IMR-90 (cell line): Measurements from ENCODE around the gene PLA2G4A.

Experiments used
- CEBPB ChIP-seq: IDR thresholded peaks from 2 replicates; pipeline ENCODE4 v1.6.1; 2012; ENCODE audit warnings: low read depth, low read length, improper control_type of control experiment
- CTCF ChIP-seq: conservative IDR thresholded peaks from 2 replicates; pipeline ENCODE4 v1.5.1; 2012; ENCODE audit warnings: mild to moderate bottlenecking, low read depth, low read length, improper control_type of control experiment
- MAFK ChIP-seq: IDR thresholded peaks from 2 replicates; pipeline ENCODE4 v1.6.1; 2012; ENCODE audit warnings: low read depth, low read length, improper control_type of control experiment
- POLR2A ChIP-seq: IDR thresholded peaks from 2 replicates; pipeline ENCODE4 v1.6.1; 2012; ENCODE audit warnings: mild to moderate bottlenecking, low read depth, low read length
- RFX5 ChIP-seq: IDR thresholded peaks from 2 replicates; pipeline ENCODE4 v1.8.0; 2012; ENCODE audit warnings: low read depth, mild to moderate bottlenecking, low read length, moderate library complexity
- USF2 ChIP-seq: fragments of 150-350 bp; IDR thresholded peaks from 2 replicates; pipeline ENCODE4 v1.6.1; 2017; ENCODE audit warnings: mild to moderate bottlenecking, antibody characterized with exemption, low read length, low read depth

GRCh38 chr1:186806477-186806876, 22.3 kb upstream of the PLA2G4A start:
- TF ChIP-seq CTCF, result no peak
- no peak for TF ChIP-seq POLR2A
- no peak for TF ChIP-seq MAFK
- TF ChIP-seq USF2, result no peak
- no peak for TF ChIP-seq RFX5
- TF ChIP-seq CEBPB, result no peak
